Measurements from ENCODE around the gene WFDC5. TPM values are rescaled to one million over a fixed set of nuclear protein-coding genes. Genes with fewer than 3 reads are reported as not detected.

The WFDC5 gene
- total RNA-seq, 1 experiment from 2014 or later, result not detected

- TF ChIP-seq CREM (CRISPR knock-in tag; IDR thresholded peaks at IDR 0.05) (no peak), ETV6 (CRISPR knock-in tag; IDR thresholded peaks at IDR 0.05) (no peak), NFATC4 (CRISPR knock-in tag; IDR thresholded peaks at IDR 0.05) (no peak), NR2C2 (CRISPR knock-in tag; IDR thresholded peaks at IDR 0.05) (no peak), ATF1 (CRISPR knock-in tag; IDR thresholded peaks at IDR 0.05) (no peak), ATF3 (CRISPR knock-in tag; conservative IDR thresholded peaks at IDR 0.05) (no peak), ZNF317 (CRISPR knock-in tag; IDR thresholded peaks at IDR 0.05; ENCODE audit: borderline replicate concordance, low read depth) (no peak), ZNF219 (CRISPR knock-in tag; IDR thresholded peaks at IDR 0.05; ENCODE audit: borderline replicate concordance) (no peak), ZNF532 (CRISPR knock-in tag; IDR thresholded peaks at IDR 0.05; ENCODE audit: borderline replicate concordance) (no peak), ARID4B (CRISPR knock-in tag; IDR thresholded peaks at IDR 0.05; ENCODE audit: borderline replicate concordance) (no peak), MYBL2 (CRISPR knock-in tag; IDR thresholded peaks at IDR 0.05) (no peak), ZMAT4 (CRISPR knock-in tag; IDR thresholded peaks at IDR 0.05) (no peak)
Observed at GRCh38 chr20:45070932-45071632, 43.9 kb downstream of the WFDC5 start (continued).

GRCh38 chr20:45069261-45069660, 45.7 kb downstream of the WFDC5 start:
- no peak for DNase-seq (ENCODE audit: low spot score)
- Mint-ChIP-seq H3K9me3 (no peaks in the 10 kb centered on the region), H3K27ac (no peak overlapping the region), H3K36me3 (no peaks in the 10 kb centered on the region), H3K4me3 (no peak overlapping the region), H3K27me3 (ENCODE audit: low read depth) (no peaks in the 10 kb centered on the region), H3K4me1 (no peaks in the 10 kb centered on the region)
- ATAC-seq, result no peak
- CTCF ChIA-PET, result no interaction called here
- POLR2A ChIA-PET, result no interaction called here
- no peak for TF ChIP-seq AR (CRISPR knock-in tag; IDR thresholded peaks at IDR 0.05)
- no peak for TF ChIP-seq CBFB (CRISPR knock-in tag; IDR thresholded peaks at IDR 0.05; ENCODE audit: low read depth)
- no peak for TF ChIP-seq E2F5 (CRISPR knock-in tag; IDR thresholded peaks at IDR 0.05)
- TF ChIP-seq CTCF (IDR thresholded peaks at IDR 0.05), result no peak
- TF ChIP-seq GRHL2 (CRISPR knock-in tag; IDR thresholded peaks at IDR 0.05; ENCODE audit: insufficient replicate concordance, severe bottlenecking), result no peak
